Hepatocyte (in vitro differentiated cells): ENCODE results near the gene ZBTB21. TPM values are rescaled to one million over a fixed set of nuclear protein-coding genes. Genes with fewer than 3 reads are reported as not detected.
"Not testable (repeated sequence)": the region's sequence is repeated elsewhere in the genome, so short reads cannot be mapped to it uniquely, and the experiment has no call there.

ENCODE experiments used
- DNase-seq: peaks from one replicate; pipeline ENCODE4 v3.0.0-alpha.2; 2016; ENCODE audit warnings: low spot score
- H2AFZ ChIP-seq: fragments of 200-600 bp; sonication (generic); 2 replicates; pipeline ENCODE4 v1.6.0; 2016; ENCODE audit warnings: antibody characterized with exemption, mild to moderate bottlenecking
- H3K27ac ChIP-seq: fragments of 200-600 bp; sonication (generic); 2 replicates; pipeline ENCODE4 v1.5.1; 2016; ENCODE audit warnings: mild to moderate bottlenecking
- H3K27me3 ChIP-seq: fragments of 200-600 bp; sonication (generic); 2 replicates; pipeline ENCODE4 v1.6.1; 2016
- H3K36me3 ChIP-seq: fragments of 200-600 bp; sonication (generic); replicated peaks from 2 replicates; pipeline ENCODE4 v1.5.1; 2016; ENCODE audit warnings: low read depth; ENCODE audit not compliant: insufficient read depth
- H3K4me1 ChIP-seq: fragments of 200-600 bp; sonication (generic); 2 replicates; pipeline ENCODE4 v1.5.1; 2016; ENCODE audit warnings: mild to moderate bottlenecking, moderate library complexity; ENCODE audit not compliant: insufficient read depth
- H3K4me2 ChIP-seq: fragments of 200-600 bp; sonication (generic); 2 replicates; pipeline ENCODE4 v1.6.0; 2016
- H3K4me3 ChIP-seq: fragments of 200-600 bp; sonication (generic); 2 replicates; pipeline ENCODE4 v1.5.1; 2016; ENCODE audit warnings: mild to moderate bottlenecking
- H3K79me2 ChIP-seq: fragments of 200-600 bp; sonication (generic); 2 replicates; pipeline ENCODE4 v1.6.0; 2017; ENCODE audit warnings: mild to moderate bottlenecking
- H3K9me2 ChIP-seq: fragments of 200-600 bp; sonication (generic); replicated peaks from 2 replicates; pipeline ENCODE4 v1.6.0; 2017; ENCODE audit warnings: mild to moderate bottlenecking; ENCODE audit not compliant: insufficient read depth
- H3K9me3 ChIP-seq: fragments of 200-600 bp; sonication (generic); 2 replicates; pipeline ENCODE4 v1.5.1; 2016; ENCODE audit warnings: low read depth, mild to moderate bottlenecking
- H4K20me1 ChIP-seq: fragments of 200-600 bp; sonication (generic); 2 replicates; pipeline ENCODE4 v1.6.0; 2016; ENCODE audit warnings: mild to moderate bottlenecking; ENCODE audit not compliant: insufficient read depth, poor library complexity, severe bottlenecking
- CTCF ChIP-seq: fragments of 200-600 bp; sonication (generic); IDR thresholded peaks from 2 replicates; pipeline ENCODE4 v1.5.1; 2016; ENCODE audit warnings: antibody characterized with exemption, mild to moderate bottlenecking; ENCODE audit not compliant: poor library complexity
- EZH2 ChIP-seq: fragments of 200-600 bp; sonication (generic); IDR thresholded peaks from 2 replicates; pipeline ENCODE4 v1.6.1; 2016; ENCODE audit warnings: antibody characterized with exemption, mild to moderate bottlenecking, borderline replicate concordance
- EZH2phosphoT487 ChIP-seq: fragments of 200-600 bp; sonication (generic); IDR thresholded peaks from one replicate; pipeline ENCODE4 v1.6.1; 2018; ENCODE audit warnings: antibody characterized with exemption, mild to moderate bottlenecking, low read depth, moderate library complexity; ENCODE audit not compliant: unreplicated experiment, severe bottlenecking
- WGBS: methylation state at CpG from one replicate; pipeline ENCODE4 v1.1.6; 2016; ENCODE audit warnings: low lambda C conversion rate; ENCODE audit errors: missing lambda C conversion rate; 5-methylcytosine and 5-hydroxymethylcytosine counted together
- polyA plus RNA-seq: library from polyadenylated mRNA; unstranded; fragments of >200 nt; fragmentation: Nextera tagmentation; extraction: Ambion mirVana; gene quantifications from 2 replicates; pipeline ENCODE4 v1.2.1, GENCODE V29; 2016
- total RNA-seq: library from RNA; depleted of rRNA; stranded (reverse); fragments of >200 nt; gene quantifications from 2 replicates; pipeline ENCODE4 v1.2.3, GENCODE V29; 2014

The ZBTB21 gene
- total and polyA plus RNA-seq, 2 experiments from 2014 or later = 6.0 to 21.5 TPM

GRCh38 chr21:41960386-41960785 lies 49.8 kb downstream of the ZBTB21 start:
- no peaks in the 10 kb centered on the region for H3K79me2 ChIP-seq
- H3K4me1 ChIP-seq = peaks cover 9% of the 10 kb centered on the region
- TF ChIP-seq CTCF (no peak), EZH2 (no peak), EZH2phosphoT487 (no peak)
- no peak overlapping the region for H3K4me3 ChIP-seq
- no peaks in the 10 kb centered on the region for H3K27me3 ChIP-seq
- WGBS = 75% methylated on average over 8 of the region's 8 CpGs
- H3K4me2 ChIP-seq = no peak overlapping the region
- H4K20me1 ChIP-seq = no peaks in the 10 kb centered on the region
- DNase-seq = no peak
- H2AFZ ChIP-seq = no peak overlapping the region
- no peak overlapping the region for H3K27ac ChIP-seq
- H3K36me3 ChIP-seq = no peaks in the 10 kb centered on the region
- no peaks in the 10 kb centered on the region for H3K9me3 ChIP-seq
- no peaks in the 10 kb centered on the region for H3K9me2 ChIP-seq

GRCh38 chr21:41959697-41960096 lies 50.5 kb downstream of the ZBTB21 start:
- not testable (repeated sequence) for H3K9me3 ChIP-seq, H3K27me3 ChIP-seq, H4K20me1 ChIP-seq, DNase-seq, H3K4me2 ChIP-seq, H3K79me2 ChIP-seq, H3K4me3 ChIP-seq, H3K4me1 ChIP-seq, H2AFZ ChIP-seq, H3K27ac ChIP-seq, H3K36me3 ChIP-seq, H3K9me2 ChIP-seq
- 96% methylated on average over 11 of the region's 11 CpGs for WGBS

GRCh38 chr21:41958886-41959563 lies 51.1 kb downstream of the ZBTB21 start:
- H3K4me2 ChIP-seq = no peak overlapping the region

More at GRCh38 chr21:41958886-41959563, 51.1 kb downstream of the ZBTB21 start:
- H3K27me3 ChIP-seq = no peaks in the 10 kb centered on the region
- no peak for TF ChIP-seq CTCF
- no peak for TF ChIP-seq EZH2phosphoT487
- TF ChIP-seq EZH2 = no peak
- H3K4me3 ChIP-seq = no peak overlapping the region
- no peak overlapping the region for H2AFZ ChIP-seq
- no peaks in the 10 kb centered on the region for H4K20me1 ChIP-seq
- no peak overlapping the region for H3K27ac ChIP-seq
- no peak for DNase-seq
- 94% methylated on average over 16 of the region's 16 CpGs for WGBS
- H3K79me2 ChIP-seq = no peaks in the 10 kb centered on the region
- no peaks in the 10 kb centered on the region for H3K9me2 ChIP-seq
- no peaks in the 10 kb centered on the region for H3K36me3 ChIP-seq
- H3K9me3 ChIP-seq = no peaks in the 10 kb centered on the region
- peaks cover 9% of the 10 kb centered on the region for H3K4me1 ChIP-seq
